ENCODE measurements around the gene TEX9. TPM values are rescaled to one million over a fixed set of nuclear protein-coding genes. Genes with fewer than 3 reads are reported as not detected.
A peak's percentile ranks its signal among the peaks of the same experiment; 100 is the strongest.

The TEX9 gene
- total RNA-seq, 1 experiment from 2014 or later, result 15.3 TPM

- no peak for DNase-seq (ENCODE audit: low spot score)
Observed at GRCh38 chr15:56445746-56446145, 80.5 kb downstream of the TEX9 start.

DNA sequence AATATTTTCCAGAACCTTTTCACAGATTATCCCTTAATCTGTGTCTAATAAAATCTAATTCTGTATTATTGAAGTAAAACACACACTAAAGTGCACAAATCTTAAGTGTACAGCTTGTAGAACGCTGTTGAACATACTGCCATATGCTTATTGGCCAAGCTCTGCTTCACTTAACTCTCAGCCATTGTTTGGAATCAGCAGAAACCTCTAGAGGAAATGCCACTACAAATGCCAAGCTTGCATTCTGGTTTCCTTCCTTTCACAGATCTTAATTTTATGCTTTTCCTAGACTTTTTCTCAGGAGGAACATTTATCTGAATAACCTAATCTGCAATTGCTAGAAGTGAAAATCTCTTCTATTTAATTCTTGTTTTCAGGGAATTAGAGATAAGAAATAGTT lies 89.6 kb downstream of the TEX9 start:
- no peak for DNase-seq (ENCODE audit: low spot score)

DNA sequence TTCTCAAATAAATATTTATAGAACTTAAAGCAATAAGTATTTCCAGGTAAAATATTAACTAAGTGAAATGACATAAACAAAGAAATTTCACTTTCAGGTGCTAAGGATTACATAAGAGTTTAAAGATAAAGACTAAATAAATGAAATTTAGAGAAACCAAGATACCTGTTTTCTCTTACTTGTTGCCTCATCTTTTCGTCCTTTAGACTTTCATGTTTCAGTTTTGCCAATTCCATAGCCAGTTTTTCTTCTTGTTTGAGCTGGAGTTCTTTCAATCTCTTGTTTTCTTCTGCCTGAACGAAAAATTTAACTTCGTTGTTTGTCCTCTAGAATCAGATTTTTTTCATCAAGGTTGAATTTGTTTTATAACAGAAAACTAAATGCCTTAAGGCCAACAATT lies 91.0 kb downstream of the TEX9 start:
- no peak for DNase-seq (ENCODE audit: low spot score)

DNA sequence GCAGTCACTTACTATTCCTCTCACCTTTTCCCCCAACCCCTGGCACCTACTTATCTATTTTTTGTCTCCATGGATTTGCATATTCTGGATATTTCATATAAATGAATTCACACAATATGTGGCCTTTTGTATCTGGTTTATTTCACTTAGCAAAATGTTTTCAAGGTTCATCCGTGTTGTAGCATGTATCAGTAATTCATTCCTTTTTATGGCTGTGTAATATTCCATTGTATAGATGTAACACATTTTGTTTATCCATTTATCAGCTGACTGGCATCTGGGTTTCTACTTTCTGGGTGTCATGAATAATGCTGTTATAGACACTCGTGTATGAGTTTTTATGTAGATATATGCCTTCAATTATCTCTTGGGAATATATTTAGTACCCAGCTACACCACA lies 93.9 kb downstream of the TEX9 start:
- DNase-seq (ENCODE audit: low spot score), result no peak

GRCh38 chr15:56460071-56460470 lies 94.8 kb downstream of the TEX9 start:
- no peak for DNase-seq (ENCODE audit: low spot score)

GRCh38 chr15:56460947-56461346 lies 95.7 kb downstream of the TEX9 start:
- DNase-seq (ENCODE audit: low spot score), result no peak

- DNase-seq (ENCODE audit: low spot score), result peak; percentile 93
Observed at GRCh38 chr15:56464893-56465520, 99.8 kb downstream of the TEX9 start, which contains the start of gene MNS1. Gene MNS1, minus strand, starts transcription at chr15:56465137. Its CDS starts 165 bp downstream, at chr15:56464972.

GRCh38 chr15:56467616-56468015 lies 102.4 kb downstream of the TEX9 start:
- no peak for DNase-seq (ENCODE audit: low spot score)

- DNase-seq (ENCODE audit: low spot score), result peak; percentile 37
Observed at GRCh38 chr15:56468401-56468800, 103.2 kb downstream of the TEX9 start.

GRCh38 chr15:56469483-56469882 lies 104.3 kb downstream of the TEX9 start:
- no peak for DNase-seq (ENCODE audit: low spot score)

DNA sequence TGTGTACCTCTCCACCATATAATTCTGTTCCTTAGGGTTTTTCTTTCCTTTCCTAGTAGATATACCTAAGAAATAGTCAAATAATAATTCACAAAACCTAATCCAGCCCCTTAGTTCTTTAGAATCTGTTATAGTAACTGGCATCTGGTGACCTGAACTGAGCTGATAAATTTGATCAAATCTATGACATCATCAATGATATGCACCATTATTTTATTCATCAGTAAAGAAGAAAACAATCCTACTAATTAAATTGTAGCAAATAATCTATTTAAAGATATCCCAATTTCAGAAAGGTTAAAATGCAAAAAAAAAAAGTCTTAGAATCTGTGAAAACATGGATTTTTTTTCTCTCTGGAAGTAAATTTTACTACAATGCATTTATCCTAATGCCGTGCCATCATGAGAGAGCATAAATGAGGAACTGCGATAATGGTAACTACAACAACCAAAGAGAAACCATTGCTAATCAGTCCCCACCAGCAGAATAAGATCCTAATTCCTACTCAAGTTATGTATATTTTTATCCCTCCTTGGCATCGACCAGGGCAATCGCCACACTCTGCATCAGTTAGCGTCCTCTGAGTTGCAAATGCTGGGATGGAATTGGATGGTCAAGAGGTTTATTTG lies 106.3 kb downstream of the TEX9 start:
- DNase-seq (ENCODE audit: low spot score), result no peak

DNA sequence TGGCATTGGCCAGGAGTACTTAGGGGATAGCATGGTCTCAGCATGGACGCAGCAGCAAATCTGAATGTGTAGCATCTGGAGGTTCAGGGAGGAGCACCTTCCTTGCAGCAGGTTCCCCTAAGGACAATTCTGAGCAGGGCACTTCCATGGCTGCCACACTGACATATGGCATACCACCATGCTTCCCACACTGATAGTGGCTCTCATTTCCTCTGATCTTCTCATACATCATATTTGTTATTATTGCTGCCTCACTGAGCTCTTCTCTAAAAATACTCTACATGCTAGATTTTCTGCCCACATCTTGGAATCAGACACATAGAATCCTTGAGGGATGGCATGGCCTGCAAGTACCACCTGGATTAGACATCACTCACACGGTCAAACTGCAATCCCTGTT lies 107.1 kb downstream of the TEX9 start:
- DNase-seq (ENCODE audit: low spot score), result no peak

GRCh38 chr15:56473017-56473416 lies 107.8 kb downstream of the TEX9 start:
- DNase-seq (ENCODE audit: low spot score), result no peak

DNA sequence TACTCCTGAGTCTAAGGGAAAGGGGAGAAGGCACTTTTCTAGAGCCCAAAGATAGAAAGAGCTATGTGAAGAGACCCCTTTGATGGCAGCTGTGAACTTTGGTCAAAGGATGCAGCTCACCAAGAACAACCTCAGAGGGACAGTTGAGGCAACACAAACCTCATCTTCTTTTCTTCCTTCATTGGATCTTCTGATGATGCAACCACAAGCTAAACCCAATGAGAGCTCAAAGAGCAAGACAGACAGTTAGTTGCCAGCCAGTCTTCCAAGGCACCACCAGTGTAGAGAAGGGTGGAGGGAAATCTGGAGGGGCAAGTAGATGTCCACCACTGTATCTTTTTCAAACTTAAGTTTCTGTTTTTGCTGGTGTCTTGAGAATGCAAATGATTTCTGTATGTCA lies 110.1 kb downstream of the TEX9 start:
- no peak for DNase-seq (ENCODE audit: low spot score)

Other genes with a start within 250 kb of the TEX9 start
- 2.9 and 3.5 TPM in 2 replicates for gene RFX7, start 121.5 kb upstream of the TEX9 start, total RNA-seq (2014; rRNA removed; shearing (Covaris generic))
- 7.8 and 9.3 TPM in 2 replicates for gene MNS1, start 99.7 kb downstream of the TEX9 start, total RNA-seq (2014; rRNA removed; shearing (Covaris generic))